GM23248 (cell line): Measurements from ENCODE around the gene EEF2K. TPM values are rescaled to one million over a fixed set of nuclear protein-coding genes. Genes with fewer than 3 reads are reported as not detected.

Experiments
- DNase-seq: peaks from one replicate; pipeline ENCODE4 v3.0.0-alpha.2; 2015
- H2AFZ ChIP-seq: fragments of 200-600 bp; sonication (generic); 2 replicates; pipeline ENCODE4 v1.6.1; 2016; ENCODE audit warnings: antibody characterized with exemption
- H3F3A ChIP-seq: fragments of 200-600 bp; sonication (generic); 2 replicates; pipeline ENCODE4 v1.6.1; 2016; ENCODE audit warnings: mild to moderate bottlenecking, antibody characterized with exemption, mixed run types; ENCODE audit not compliant: insufficient read depth
- H3K27ac ChIP-seq: fragments of 200-600 bp; sonication (generic); 2 replicates; pipeline ENCODE4 v1.5.1; 2016; ENCODE audit warnings: mild to moderate bottlenecking
- H3K27me3 ChIP-seq: fragments of 200-600 bp; sonication (generic); replicated peaks from 2 replicates; pipeline ENCODE4 v1.6.1; 2016; ENCODE audit warnings: mild to moderate bottlenecking; ENCODE audit not compliant: insufficient read depth
- H3K36me3 ChIP-seq: fragments of 200-600 bp; sonication (generic); 2 replicates; pipeline ENCODE4 v1.6.1; 2016; ENCODE audit warnings: low read depth, mild to moderate bottlenecking
- H3K4me1 ChIP-seq: fragments of 200-600 bp; sonication (generic); 2 replicates; pipeline ENCODE4 v1.6.1; 2016; ENCODE audit warnings: mild to moderate bottlenecking; ENCODE audit not compliant: insufficient read depth
- H3K4me2 ChIP-seq: fragments of 200-600 bp; sonication (generic); one replicate; pipeline ENCODE4 v1.6.1; 2016; ENCODE audit warnings: mild to moderate bottlenecking; ENCODE audit not compliant: unreplicated experiment
- H3K4me3 ChIP-seq: fragments of 200-600 bp; sonication (generic); 2 replicates; pipeline ENCODE4 v1.5.1; 2016; ENCODE audit warnings: mild to moderate bottlenecking
- H3K79me2 ChIP-seq: fragments of 200-600 bp; sonication (generic); 2 replicates; pipeline ENCODE4 v1.6.1; 2016; ENCODE audit warnings: mild to moderate bottlenecking; ENCODE audit not compliant: insufficient read depth
- H3K9ac ChIP-seq: fragments of 200-600 bp; sonication (generic); 2 replicates; pipeline ENCODE4 v1.6.1; 2016; ENCODE audit warnings: mild to moderate bottlenecking
- H3K9me2 ChIP-seq: fragments of 200-600 bp; sonication (generic); 2 replicates; pipeline ENCODE4 v1.6.1; 2016; ENCODE audit warnings: mixed run types, mild to moderate bottlenecking, moderate library complexity; ENCODE audit not compliant: insufficient read depth
- H3K9me3 ChIP-seq: fragments of 200-600 bp; sonication (generic); one replicate; pipeline ENCODE4 v1.6.1; 2017; ENCODE audit warnings: low read depth
- H4K20me1 ChIP-seq: fragments of 200-600 bp; sonication (generic); 2 replicates; pipeline ENCODE4 v1.6.0; 2016; ENCODE audit not compliant: insufficient read depth
- EZH2 ChIP-seq: fragments of 200-600 bp; sonication (generic); IDR thresholded peaks from 2 replicates; pipeline ENCODE4 v1.6.1; 2018; ENCODE audit warnings: antibody characterized with exemption, mild to moderate bottlenecking; ENCODE audit not compliant: insufficient read depth, poor library complexity, severe bottlenecking
- EZH2phosphoT487 ChIP-seq: fragments of 200-600 bp; sonication (generic); IDR thresholded peaks from 2 replicates; pipeline ENCODE4 v1.6.1; 2018; ENCODE audit warnings: antibody characterized with exemption, moderate library complexity, mild to moderate bottlenecking, low read depth; ENCODE audit not compliant: insufficient read depth
- WGBS, 2 experiments: methylation state at CpG; one replicate each; pipeline ENCODE4 v1.1.6; 2015 to 2017; ENCODE audit warnings: low lambda C conversion rate in 2 of 2, low coverage in 1 of 2; ENCODE audit errors: missing lambda C conversion rate in 2 of 2; 5-methylcytosine and 5-hydroxymethylcytosine counted together
- in situ Hi-C: fragments of 300-500 bp; cut with MboI; formaldehyde crosslinking; loops from 2 replicates; pipeline ENCODE4 v1.15.0; 2020
- polyA plus RNA-seq: library from polyadenylated mRNA; unstranded; fragments of >200 nt; fragmentation: Nextera tagmentation; extraction: Ambion mirVana; gene quantifications from 2 replicates; pipeline ENCODE4 v1.2.1, GENCODE V29; 2016
- total RNA-seq: library from RNA; depleted of rRNA; stranded (reverse); fragments of >200 nt; shearing (Covaris generic); gene quantifications from 2 replicates; pipeline ENCODE4 v1.2.3, GENCODE V29; 2014

The EEF2K gene
- total and polyA plus RNA-seq, 2 experiments from 2014 or later: 8.7 to 16.6 TPM

GRCh38 chr16:22239131-22239805, 33.2 kb downstream of the EEF2K start:
- Histone ChIP-seq H3K4me2 (no peak overlapping the region), H3K9me3 (no peaks in the 10 kb centered on the region), H3K27me3 (no peaks in the 10 kb centered on the region), H3K79me2 (peaks cover 32% of the 10 kb centered on the region), H2AFZ (no peak overlapping the region), H3F3A (no peaks in the 10 kb centered on the region), H3K27ac (no peak overlapping the region), H3K36me3 (no peaks in the 10 kb centered on the region), H4K20me1 (no peaks in the 10 kb centered on the region), H3K4me3 (no peak overlapping the region), H3K9me2 (no peaks in the 10 kb centered on the region), H3K4me1 (no peaks in the 10 kb centered on the region), H3K9ac (no peak overlapping the region)
- 56 to 57% methylated on average over 14 of the region's 14 CpGs for WGBS, 2 experiments
- TF ChIP-seq EZH2phosphoT487 (no peak), EZH2 (no peak)
- DNase-seq: no peak
- in situ Hi-C loops: no loop called here

- 25 to 29% methylated on average over 3 of the region's 3 CpGs for WGBS, 2 experiments
- H3K27ac ChIP-seq: no peak overlapping the region
- in situ Hi-C loops: no loop called here
- H3K4me3 ChIP-seq: no peak overlapping the region
- no peaks in the 10 kb centered on the region for H3K9me3 ChIP-seq
- no peak overlapping the region for H3K4me2 ChIP-seq
- TF ChIP-seq EZH2phosphoT487 (no peak), EZH2 (no peak)
- peaks cover 30% of the 10 kb centered on the region for H3K79me2 ChIP-seq
- DNase-seq: peak; percentile 31
- H4K20me1 ChIP-seq: no peaks in the 10 kb centered on the region
- H3K27me3 ChIP-seq: no peaks in the 10 kb centered on the region
- H3K4me1 ChIP-seq: no peaks in the 10 kb centered on the region
- H3K36me3 ChIP-seq: no peaks in the 10 kb centered on the region
- no peaks in the 10 kb centered on the region for H3F3A ChIP-seq
- no peaks in the 10 kb centered on the region for H3K9me2 ChIP-seq
- no peak overlapping the region for H3K9ac ChIP-seq
- H2AFZ ChIP-seq: no peak overlapping the region
Measured at GRCh38 chr16:22240023-22240710, 34.1 kb downstream of the EEF2K start.

GRCh38 chr16:22250522-22250921, 44.4 kb downstream of the EEF2K start:
- Histone ChIP-seq H3K36me3 (peaks cover 29% of the 10 kb centered on the region), H3K9me3 (no peaks in the 10 kb centered on the region), H4K20me1 (no peaks in the 10 kb centered on the region), H3F3A (no peaks in the 10 kb centered on the region), H3K27ac (no peak overlapping the region), H3K4me1 (no peaks in the 10 kb centered on the region), H2AFZ (no peak overlapping the region), H3K9me2 (no peaks in the 10 kb centered on the region), H3K4me2 (no peak overlapping the region), H3K79me2 (no peaks in the 10 kb centered on the region), H3K27me3 (no peaks in the 10 kb centered on the region), H3K9ac (no peak overlapping the region), H3K4me3 (no peak overlapping the region)
- no peak for TF ChIP-seq EZH2phosphoT487
- 77 to 85% methylated on average over 6 of the region's 6 CpGs for WGBS, 2 experiments
- in situ Hi-C loops: no loop called here
- DNase-seq: peak; percentile 42

GRCh38 chr16:22252317-22252716, 46.2 kb downstream of the EEF2K start:
- H3K4me1 ChIP-seq: no peaks in the 10 kb centered on the region
- in situ Hi-C loops: no loop called here
- H3K27me3 ChIP-seq: no peaks in the 10 kb centered on the region
- no peaks in the 10 kb centered on the region for H3K9me2 ChIP-seq
- no peaks in the 10 kb centered on the region for H3K9me3 ChIP-seq
- no peak overlapping the region for H2AFZ ChIP-seq
- H3K79me2 ChIP-seq: no peaks in the 10 kb centered on the region
- H4K20me1 ChIP-seq: no peaks in the 10 kb centered on the region
- DNase-seq: no peak
- TF ChIP-seq EZH2 (no peak), EZH2phosphoT487 (no peak)
- H3K36me3 ChIP-seq: peaks cover 29% of the 10 kb centered on the region
- H3K9ac ChIP-seq: no peak overlapping the region
- 60 to 66% methylated on average over 5 of the region's 5 CpGs for WGBS, 2 experiments
- H3K4me3 ChIP-seq: no peak overlapping the region
- H3K4me2 ChIP-seq: no peak overlapping the region
- H3F3A ChIP-seq: no peaks in the 10 kb centered on the region
- no peak overlapping the region for H3K27ac ChIP-seq
